ENCODE results near the gene LRRN2. TPM values are rescaled to one million over a fixed set of nuclear protein-coding genes. Genes with fewer than 3 reads are reported as not detected.

Gene LRRN2
- total RNA-seq, 3 donors from 2014 or later = not detected

DNA sequence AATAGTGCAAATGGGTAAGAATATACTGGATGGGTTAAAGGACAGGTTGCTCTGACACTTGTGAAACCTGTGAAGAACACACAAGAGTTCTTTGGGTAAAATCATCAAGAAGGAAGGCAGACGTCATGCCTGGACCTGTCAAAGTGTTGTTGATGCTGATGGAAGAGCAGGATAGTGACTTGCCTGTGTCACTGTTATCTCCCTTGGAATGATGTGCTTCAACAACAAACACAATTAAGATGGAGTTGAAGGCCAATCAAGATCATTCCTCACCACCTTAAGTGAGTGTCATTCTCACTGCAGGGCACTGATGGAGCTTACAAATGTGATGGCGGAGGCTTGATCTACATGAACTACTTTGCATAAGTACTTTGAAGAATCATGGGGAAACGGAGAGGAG, 73.2 kb downstream of the LRRN2 start:
- Mint-ChIP-seq H3K27me3 (ENCODE audit: low read depth) (peaks cover 4% of the 10 kb centered on the region), H3K36me3 (ENCODE audit: insufficient read depth) (peaks cover 3% of the 10 kb centered on the region), H3K4me1 (ENCODE audit: low read depth) (no peaks in the 10 kb centered on the region), H3K4me3 (no peak overlapping the region), H3K9me3 (no peaks in the 10 kb centered on the region)
- DNase-seq (no peak), ATAC-seq (no peak)

DNA sequence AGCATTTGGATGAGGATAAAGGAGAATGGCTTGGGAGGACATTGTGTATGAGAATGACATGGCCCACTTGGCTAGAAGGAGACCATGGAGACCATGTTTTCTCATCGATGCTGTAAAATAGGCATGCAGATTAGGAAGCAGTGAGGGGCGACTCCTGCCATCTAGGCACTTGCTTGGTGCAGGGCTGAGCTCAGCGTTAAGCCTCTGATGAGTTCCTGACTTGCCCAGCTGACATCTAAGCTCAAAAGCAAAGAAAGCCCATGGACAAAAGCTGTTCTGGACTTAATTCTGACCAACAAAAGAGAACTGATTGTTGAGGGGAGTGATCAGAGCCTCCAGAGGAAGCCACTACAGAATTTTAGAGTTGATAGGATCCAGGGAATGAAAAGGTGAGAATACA, 74.5 kb downstream of the LRRN2 start:
- Mint-ChIP-seq H3K4me3 (no peak overlapping the region), H3K36me3 (ENCODE audit: insufficient read depth) (no peaks in the 10 kb centered on the region), H3K4me1 (ENCODE audit: low read depth) (no peaks in the 10 kb centered on the region), H3K27me3 (ENCODE audit: low read depth) (peaks cover 4% of the 10 kb centered on the region), H3K9me3 (no peaks in the 10 kb centered on the region)
- DNase-seq (no peak), ATAC-seq (no peak)

DNA sequence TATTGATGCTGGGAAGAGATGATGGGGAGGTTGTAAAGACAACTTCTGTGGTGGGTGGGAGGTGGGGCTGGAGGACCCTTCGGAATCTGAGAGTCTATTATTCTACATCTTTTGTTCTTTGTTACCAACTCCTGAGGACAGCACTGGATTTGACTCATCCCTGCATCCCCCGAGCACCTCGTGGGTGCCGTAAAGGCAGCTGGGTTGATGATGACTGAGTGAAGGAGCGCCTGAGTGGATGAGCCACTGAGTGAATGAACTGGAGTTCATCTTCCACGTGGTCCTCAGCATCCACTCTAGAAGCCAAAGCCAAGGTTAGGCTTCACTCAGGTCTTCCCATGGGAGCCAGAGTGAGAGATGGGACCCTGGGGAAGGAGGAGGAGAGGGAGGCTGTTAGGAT, 77.6 kb downstream of the LRRN2 start:
- no peak overlapping the region for H3K4me3 Mint-ChIP-seq
- peaks cover 4% of the 10 kb centered on the region for H3K27me3 Mint-ChIP-seq (ENCODE audit: low read depth)
- DNase-seq = no peak
- no peaks in the 10 kb centered on the region for H3K9me3 Mint-ChIP-seq
- H3K4me1 Mint-ChIP-seq (ENCODE audit: low read depth) = no peaks in the 10 kb centered on the region
- no peak for ATAC-seq
- H3K36me3 Mint-ChIP-seq (ENCODE audit: insufficient read depth) = peaks cover 1% of the 10 kb centered on the region

DNA sequence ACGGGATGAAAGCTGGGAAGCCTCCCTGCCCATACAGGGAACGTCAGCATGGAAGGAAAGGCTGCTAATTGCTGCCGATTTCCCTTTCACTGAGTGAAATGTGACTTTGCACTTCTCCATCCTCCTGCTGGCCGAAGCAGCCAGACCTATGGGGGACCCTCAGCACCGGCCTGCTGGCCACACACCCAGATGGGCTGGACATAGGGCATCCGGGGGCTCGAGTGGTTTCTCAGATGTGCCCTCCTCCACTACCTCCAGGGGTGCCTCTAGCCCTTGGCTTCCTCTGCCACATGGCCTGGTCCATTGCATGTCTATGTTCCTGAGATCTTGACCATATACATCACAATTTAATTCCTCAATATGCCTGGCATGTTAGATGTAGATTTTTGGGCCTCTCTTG, 79.7 kb downstream of the LRRN2 start:
- H3K36me3 Mint-ChIP-seq (ENCODE audit: insufficient read depth) = peaks cover 4% of the 10 kb centered on the region
- no peaks in the 10 kb centered on the region for H3K9me3 Mint-ChIP-seq
- no peak for ATAC-seq
- no peak overlapping the region for H3K4me3 Mint-ChIP-seq
- peaks cover 4% of the 10 kb centered on the region for H3K27me3 Mint-ChIP-seq (ENCODE audit: low read depth)
- no peaks in the 10 kb centered on the region for H3K4me1 Mint-ChIP-seq (ENCODE audit: low read depth)
- DNase-seq = no peak

DNA sequence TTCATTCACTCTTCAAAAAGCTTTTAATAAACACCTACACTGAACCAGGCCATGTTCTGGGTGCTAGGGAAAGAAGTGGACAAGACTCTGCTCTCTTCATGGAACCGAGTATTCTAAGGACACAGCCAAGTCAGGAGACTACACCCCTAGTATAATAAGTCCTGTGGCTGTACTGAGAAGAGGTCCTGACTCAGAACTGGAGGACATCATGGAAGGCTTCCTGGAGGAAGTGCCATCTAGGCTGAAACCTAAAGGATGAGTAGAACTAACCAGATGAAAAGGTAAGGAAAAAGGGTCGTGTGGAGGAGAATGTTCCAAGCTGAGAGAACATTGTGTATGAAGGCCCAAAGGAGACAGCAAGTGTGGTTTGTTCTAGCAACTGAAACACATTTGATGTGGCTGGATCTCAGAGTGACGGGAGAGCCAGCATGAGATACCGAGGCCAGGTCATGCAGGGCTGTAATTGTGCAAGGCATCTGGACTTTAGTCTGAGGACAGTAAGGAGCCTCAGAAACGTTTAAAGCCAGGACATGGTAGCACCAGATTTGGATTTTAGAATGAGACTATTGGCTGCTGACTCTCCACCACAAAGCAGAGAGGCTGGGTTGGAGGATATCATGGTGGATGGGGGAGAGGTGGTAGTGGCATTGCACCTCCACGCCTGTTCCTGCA, 82.5 kb downstream of the LRRN2 start:
- H3K4me1 Mint-ChIP-seq (ENCODE audit: low read depth) = no peaks in the 10 kb centered on the region
- DNase-seq = no peak
- H3K36me3 Mint-ChIP-seq (ENCODE audit: insufficient read depth) = peaks cover 4% of the 10 kb centered on the region
- peaks cover 4% of the 10 kb centered on the region for H3K27me3 Mint-ChIP-seq (ENCODE audit: low read depth)
- H3K4me3 Mint-ChIP-seq = no peak overlapping the region
- no peaks in the 10 kb centered on the region for H3K9me3 Mint-ChIP-seq
- no peak for ATAC-seq

DNA sequence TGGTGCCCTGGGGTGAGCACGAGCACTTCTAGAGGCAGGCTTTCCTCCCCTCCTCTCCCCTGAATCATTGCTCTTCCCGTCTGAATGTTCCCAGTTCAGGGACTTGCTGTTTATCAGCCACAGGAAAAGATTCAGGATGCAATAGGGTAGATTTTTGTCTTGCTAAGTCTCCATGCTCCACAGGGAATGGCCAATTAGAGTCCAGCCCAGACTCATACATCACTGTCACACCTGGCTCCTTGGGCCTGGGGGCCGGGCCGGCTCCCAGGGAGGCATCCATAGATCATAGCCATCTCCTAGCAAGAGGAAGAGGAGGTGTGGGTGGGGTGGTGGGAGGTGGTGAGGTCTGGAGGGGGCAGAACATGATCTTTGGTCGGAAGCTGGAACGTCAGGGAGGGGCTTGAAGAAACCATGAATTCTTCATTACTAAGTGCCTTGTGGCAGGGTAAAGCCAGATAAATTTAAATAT, 83.4 kb downstream of the LRRN2 start:
- no peak overlapping the region for H3K4me3 Mint-ChIP-seq
- H3K9me3 Mint-ChIP-seq = no peaks in the 10 kb centered on the region
- peaks cover 10% of the 10 kb centered on the region for H3K36me3 Mint-ChIP-seq (ENCODE audit: insufficient read depth)
- ATAC-seq (no peak), DNase-seq (no peak)
- H3K4me1 Mint-ChIP-seq (ENCODE audit: low read depth) = no peaks in the 10 kb centered on the region
- no peaks in the 10 kb centered on the region for H3K27me3 Mint-ChIP-seq (ENCODE audit: low read depth)

DNA sequence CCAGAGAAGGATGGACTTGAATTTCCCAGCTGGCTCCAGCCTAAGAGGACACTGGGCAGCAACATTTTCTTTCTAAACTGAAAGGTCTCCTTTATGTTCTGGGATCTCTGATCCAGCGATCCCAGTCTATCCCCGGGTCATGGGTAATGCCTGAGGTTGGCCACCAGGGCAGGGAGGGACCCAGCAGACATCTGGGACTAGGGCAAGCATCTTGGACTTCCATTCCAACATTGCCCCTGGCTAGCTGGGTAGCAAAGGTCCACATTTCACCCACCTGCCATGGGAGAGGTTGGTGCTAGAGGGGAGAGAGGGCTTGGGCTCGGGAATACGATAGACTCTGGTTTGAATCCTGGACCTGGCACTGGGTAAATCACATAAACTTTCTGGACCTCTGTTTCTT, 84.6 kb downstream of the LRRN2 start:
- ATAC-seq (no peak), DNase-seq (no peak)
- Mint-ChIP-seq H3K27me3 (ENCODE audit: low read depth) (no peaks in the 10 kb centered on the region), H3K36me3 (ENCODE audit: insufficient read depth) (peaks cover 18% of the 10 kb centered on the region), H3K9me3 (no peaks in the 10 kb centered on the region), H3K4me3 (no peak overlapping the region), H3K4me1 (ENCODE audit: low read depth) (no peaks in the 10 kb centered on the region)

DNA sequence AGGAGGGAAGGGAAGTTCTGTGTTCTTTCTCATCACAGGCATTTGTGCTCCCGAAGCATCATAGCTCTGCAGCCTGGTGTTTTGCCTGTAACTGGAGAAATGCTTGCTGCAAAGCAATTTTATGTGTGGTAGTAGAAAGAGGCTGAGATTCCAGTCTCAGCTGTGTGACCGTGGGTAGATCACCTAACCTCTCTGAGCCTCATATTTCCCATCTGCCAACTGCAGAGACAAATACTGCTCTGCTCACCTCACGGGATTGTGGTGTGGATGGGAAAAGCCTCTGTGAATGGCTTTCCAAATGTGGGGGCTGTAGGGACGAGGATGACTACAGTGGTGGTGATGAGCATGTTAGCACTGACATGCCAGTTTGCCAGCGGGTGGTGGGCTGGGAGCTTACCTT, 85.3 kb downstream of the LRRN2 start:
- Mint-ChIP-seq H3K4me3 (no peak overlapping the region), H3K36me3 (ENCODE audit: insufficient read depth) (peaks cover 23% of the 10 kb centered on the region), H3K4me1 (ENCODE audit: low read depth) (no peaks in the 10 kb centered on the region), H3K9me3 (no peaks in the 10 kb centered on the region), H3K27me3 (ENCODE audit: low read depth) (no peaks in the 10 kb centered on the region)
- DNase-seq (no peak), ATAC-seq (no peak)

DNA sequence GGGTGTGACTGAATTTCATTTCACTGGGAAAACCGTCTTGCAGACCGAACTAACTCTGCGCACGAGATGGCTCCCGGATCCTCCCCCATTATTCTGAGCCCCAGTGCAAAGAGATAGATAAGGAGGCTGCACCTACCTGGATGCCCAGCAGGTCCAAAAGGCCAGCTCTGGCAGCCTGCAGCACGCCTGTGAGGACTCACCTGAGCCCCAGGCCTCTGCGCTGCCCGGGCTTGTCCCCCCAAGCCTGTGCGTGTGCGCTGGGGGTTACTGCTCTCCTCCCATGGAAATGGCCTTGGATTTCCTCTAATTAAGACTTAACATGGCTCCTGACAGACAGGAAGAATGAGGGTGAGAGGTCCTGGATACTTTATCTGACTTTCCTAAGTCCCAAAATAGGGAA, 85.9 kb downstream of the LRRN2 start:
- H3K4me3 Mint-ChIP-seq = no peak overlapping the region

DNA sequence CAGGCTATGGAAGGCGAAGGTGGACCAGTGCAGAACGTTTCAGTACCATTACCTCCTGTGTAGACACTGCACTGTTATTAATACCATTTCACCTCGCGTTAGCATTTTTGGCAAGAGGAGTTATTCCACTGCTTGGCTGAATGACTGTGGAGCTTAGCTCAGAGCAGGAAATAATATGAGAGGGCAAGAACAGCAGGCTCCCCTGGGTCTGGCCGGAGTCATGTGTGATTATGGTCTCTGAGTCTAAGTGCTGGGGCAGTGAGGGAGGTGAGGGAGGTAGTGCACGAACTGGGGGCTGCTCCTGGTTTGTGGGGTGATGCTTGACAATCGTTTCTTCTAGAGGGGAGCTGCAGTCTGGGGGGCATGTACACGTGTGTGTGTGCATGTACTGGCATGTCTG, 86.4 kb downstream of the LRRN2 start:
- H3K36me3 Mint-ChIP-seq (ENCODE audit: insufficient read depth) = peaks cover 23% of the 10 kb centered on the region
- H3K27me3 Mint-ChIP-seq (ENCODE audit: low read depth) = no peaks in the 10 kb centered on the region
- H3K9me3 Mint-ChIP-seq = no peaks in the 10 kb centered on the region
- ATAC-seq = no peak
- H3K4me1 Mint-ChIP-seq (ENCODE audit: low read depth) = no peaks in the 10 kb centered on the region
- H3K4me3 Mint-ChIP-seq = no peak overlapping the region
- DNase-seq = no peak

More for the DNA sequence above, 85.9 kb downstream of the LRRN2 start:
- H3K9me3 Mint-ChIP-seq = no peaks in the 10 kb centered on the region
- ATAC-seq (no peak), DNase-seq (no peak)
- peaks cover 23% of the 10 kb centered on the region for H3K36me3 Mint-ChIP-seq (ENCODE audit: insufficient read depth)
- H3K4me1 Mint-ChIP-seq (ENCODE audit: low read depth) = no peaks in the 10 kb centered on the region
- no peaks in the 10 kb centered on the region for H3K27me3 Mint-ChIP-seq (ENCODE audit: low read depth)

DNA sequence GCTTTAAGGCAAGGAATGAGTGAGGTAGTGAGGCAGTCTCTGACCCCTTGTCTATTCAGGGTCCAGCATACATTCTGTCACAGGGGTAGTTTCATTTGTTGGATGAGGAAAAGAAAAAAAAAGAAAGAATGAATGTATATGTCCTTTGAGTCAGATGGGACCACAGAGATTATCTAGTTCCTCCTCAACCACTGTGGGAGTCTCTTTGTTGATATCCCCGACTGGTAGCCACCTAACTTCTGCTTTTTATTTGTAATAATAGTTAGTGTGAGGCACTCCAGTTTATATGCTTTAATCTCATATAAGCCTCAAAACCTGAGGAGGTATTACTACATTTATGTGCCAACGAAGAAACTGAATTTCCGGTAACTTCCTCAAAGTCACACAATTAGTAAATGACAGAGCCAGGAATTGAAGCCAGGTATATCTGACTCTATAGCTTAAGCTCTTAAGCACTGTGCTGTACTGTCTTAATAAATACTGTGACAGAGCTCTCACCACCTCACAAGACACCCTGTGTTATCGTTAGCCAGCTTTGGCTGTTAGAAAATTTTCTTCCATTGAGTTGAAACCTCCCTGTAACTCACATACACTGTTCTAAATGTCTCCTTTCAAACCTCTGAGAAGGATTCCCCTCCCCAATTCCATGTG, 87.1 kb downstream of the LRRN2 start:
- Mint-ChIP-seq H3K9me3 (no peaks in the 10 kb centered on the region), H3K36me3 (ENCODE audit: insufficient read depth) (peaks cover 22% of the 10 kb centered on the region), H3K4me3 (no peak overlapping the region), H3K27me3 (ENCODE audit: low read depth) (no peaks in the 10 kb centered on the region), H3K4me1 (ENCODE audit: low read depth) (no peaks in the 10 kb centered on the region)
- no peak for DNase-seq
- no peak for ATAC-seq

DNA sequence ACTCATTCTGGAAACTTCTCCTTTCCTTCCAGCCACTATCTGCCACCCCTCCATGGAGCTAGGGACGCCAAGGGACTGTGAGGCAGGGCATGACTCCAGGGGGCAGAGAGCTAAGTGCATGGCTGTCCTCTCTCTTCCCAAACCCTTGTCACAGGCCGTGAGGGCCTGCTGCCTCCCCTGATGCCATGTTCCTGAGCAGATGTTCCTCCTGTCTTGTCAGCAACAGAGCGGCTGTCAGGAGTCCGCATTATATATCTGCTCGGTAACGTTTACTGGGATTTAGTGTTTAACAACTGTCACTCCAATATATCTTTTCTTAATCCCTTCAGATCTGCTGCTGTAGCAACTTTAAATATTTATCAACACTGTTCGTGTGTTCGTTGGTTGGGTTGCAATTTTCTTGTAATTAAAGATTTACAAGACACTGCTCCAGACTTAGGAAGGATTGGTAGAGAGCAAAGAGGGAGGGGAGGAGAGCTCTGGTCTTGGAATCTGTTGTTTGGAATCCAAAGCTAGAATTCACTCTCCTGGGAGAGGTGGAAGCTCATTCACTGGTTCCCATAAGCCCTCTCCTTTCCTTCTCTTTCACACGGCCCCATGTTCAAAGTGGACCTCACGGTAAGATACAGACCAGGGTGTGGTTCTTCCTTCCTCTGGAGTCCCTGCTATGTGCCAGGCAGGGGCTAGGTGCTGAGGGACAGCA, 93.1 kb downstream of the LRRN2 start:
- Mint-ChIP-seq H3K36me3 (ENCODE audit: insufficient read depth) (peaks cover 19% of the 10 kb centered on the region), H3K4me3 (no peak overlapping the region), H3K27me3 (ENCODE audit: low read depth) (no peaks in the 10 kb centered on the region), H3K4me1 (ENCODE audit: low read depth) (no peaks in the 10 kb centered on the region), H3K9me3 (no peaks in the 10 kb centered on the region)
- ATAC-seq = no peak
- DNase-seq = no peak

DNA sequence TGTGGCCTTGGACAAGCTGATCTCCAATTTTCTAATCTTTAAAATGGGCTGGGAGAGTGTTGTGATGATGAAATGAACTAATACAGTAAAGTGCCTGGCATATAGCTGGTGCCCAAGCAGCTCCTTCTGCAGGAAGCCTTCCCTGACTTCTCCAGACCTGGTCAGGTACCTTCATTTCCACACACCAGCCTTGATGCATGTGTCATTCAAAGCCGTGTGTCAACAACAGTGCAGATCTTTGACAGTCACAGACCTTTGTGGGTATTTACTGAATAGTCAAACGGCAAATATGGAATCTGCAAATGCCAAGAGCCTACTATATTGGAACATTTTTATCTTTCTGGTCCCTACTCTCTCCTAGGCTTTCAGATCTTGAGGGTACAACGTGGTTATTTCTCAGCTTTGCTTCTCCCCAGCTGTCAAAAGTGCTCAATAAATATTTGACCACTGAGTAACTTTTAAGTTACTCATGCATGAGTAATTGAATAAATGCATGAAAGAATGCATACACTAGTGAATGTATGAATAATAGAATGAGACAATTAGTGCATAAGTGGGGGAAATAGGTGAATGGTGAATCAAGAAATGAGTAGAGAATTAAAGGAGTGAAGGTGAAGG, 94.0 kb downstream of the LRRN2 start:
- DNase-seq (no peak), ATAC-seq (no peak)
- H3K27me3 Mint-ChIP-seq (ENCODE audit: low read depth) = no peaks in the 10 kb centered on the region
- H3K4me3 Mint-ChIP-seq = no peak overlapping the region
- peaks cover 11% of the 10 kb centered on the region for H3K36me3 Mint-ChIP-seq (ENCODE audit: insufficient read depth)
- no peaks in the 10 kb centered on the region for H3K4me1 Mint-ChIP-seq (ENCODE audit: low read depth)
- H3K9me3 Mint-ChIP-seq = no peaks in the 10 kb centered on the region

DNA sequence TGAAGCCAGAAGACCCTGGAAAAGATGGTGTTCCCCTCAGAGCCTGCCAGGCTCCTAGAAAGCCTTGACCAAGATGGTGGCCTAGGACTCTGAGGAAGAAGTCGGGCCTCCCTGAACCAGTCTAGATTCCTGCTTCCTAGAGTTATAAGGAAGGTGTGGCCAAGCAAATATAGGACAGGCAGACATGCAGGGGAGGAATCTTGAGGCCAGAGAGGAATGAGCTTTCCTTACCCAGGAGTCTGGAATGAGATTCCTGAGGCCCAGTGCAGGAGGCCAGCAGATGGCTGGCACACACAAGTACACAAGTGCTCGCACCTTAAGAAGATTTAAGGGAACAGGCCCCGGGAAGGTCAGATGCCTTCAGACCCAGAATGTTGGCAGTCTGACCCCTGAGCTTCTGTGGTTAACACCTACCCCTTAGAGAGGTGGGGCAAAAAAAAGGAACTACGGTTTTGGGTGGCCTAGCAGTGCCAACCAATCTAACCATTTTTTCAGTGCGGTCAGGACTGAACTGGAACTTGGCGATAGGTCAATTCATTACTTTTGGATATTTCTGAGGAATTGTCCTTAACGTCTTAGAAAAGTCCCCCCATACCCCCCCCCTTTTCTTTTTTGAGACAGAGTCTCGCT, 96.0 kb downstream of the LRRN2 start:
- Mint-ChIP-seq H3K27me3 (ENCODE audit: low read depth) (no peaks in the 10 kb centered on the region), H3K4me1 (ENCODE audit: low read depth) (peaks cover 3% of the 10 kb centered on the region), H3K36me3 (ENCODE audit: insufficient read depth) (peaks cover 4% of the 10 kb centered on the region), H3K4me3 (no peak overlapping the region), H3K9me3 (no peaks in the 10 kb centered on the region)
- DNase-seq = no peak
- ATAC-seq = no peak
